IPS-NIHi7 (cell line): ENCODE results near the gene HDAC5.
A peak's percentile ranks its signal among the peaks of the same experiment; 100 is the strongest.

Experiments
- DNase-seq: peaks from one replicate; pipeline ENCODE4 v3.0.0; 2012; ENCODE audit warnings: mixed read lengths; ENCODE audit errors: extremely low spot score

HDAC5 gene

GRCh38 chr17:44087319-44087718 is 36.1 kb downstream of the HDAC5 start:
- DNase-seq, result no peak

GRCh38 chr17:44086364-44087311 is 36.8 kb downstream of the HDAC5 start:
- DNase-seq, result peak; percentile 80

GRCh38 chr17:44085908-44086307 is 37.5 kb downstream of the HDAC5 start:
- no peak for DNase-seq

GRCh38 chr17:44084921-44085320 is 38.5 kb downstream of the HDAC5 start:
- DNase-seq, result no peak

- DNase-seq, result peak; percentile 71
Observed at GRCh38 chr17:44084131-44084538, 39.3 kb downstream of the HDAC5 start.

GRCh38 chr17:44083250-44083849 is 40.1 kb downstream of the HDAC5 start:
- DNase-seq, result no peak

- DNase-seq, result no peak
Observed at GRCh38 chr17:44082256-44082927, 41.0 kb downstream of the HDAC5 start.

GRCh38 chr17:44081681-44082080 is 41.8 kb downstream of the HDAC5 start:
- no peak for DNase-seq

GRCh38 chr17:44079877-44080821 is 43.3 kb downstream of the HDAC5 start:
- DNase-seq, result no peak

GRCh38 chr17:44078412-44078811 is 45.0 kb downstream of the HDAC5 start:
- DNase-seq, result no peak

GRCh38 chr17:44077595-44077909 is 45.9 kb downstream of the HDAC5 start:
- DNase-seq, result no peak

- no peak for DNase-seq
Observed at GRCh38 chr17:44076716-44077594, 46.5 kb downstream of the HDAC5 start.

GRCh38 chr17:44075598-44076293 is 47.7 kb downstream of the HDAC5 start:
- no peak for DNase-seq

GRCh38 chr17:44074911-44075285 is 48.5 kb downstream of the HDAC5 start:
- DNase-seq, result no peak

GRCh38 chr17:44074231-44074910 is 49.1 kb downstream of the HDAC5 start:
- no peak for DNase-seq

GRCh38 chr17:44071772-44072171 is 51.7 kb downstream of the HDAC5 start:
- no peak for DNase-seq

- no peak for DNase-seq
Observed at GRCh38 chr17:44071198-44071520, 52.3 kb downstream of the HDAC5 start.

- DNase-seq, result peak; percentile 99
Observed at GRCh38 chr17:44070455-44071197, 52.8 kb downstream of the HDAC5 start, which contains the start of gene G6PC3. G6PC3 (plus strand) TSS chr17:44070735; CDS start chr17:44070966, 231 bp downstream.

GRCh38 chr17:44069974-44070454 is 53.4 kb downstream of the HDAC5 start:
- DNase-seq, result peak; percentile 38
